Measurements from ENCODE around the gene LAMA4.

Gene LAMA4

DNA sequence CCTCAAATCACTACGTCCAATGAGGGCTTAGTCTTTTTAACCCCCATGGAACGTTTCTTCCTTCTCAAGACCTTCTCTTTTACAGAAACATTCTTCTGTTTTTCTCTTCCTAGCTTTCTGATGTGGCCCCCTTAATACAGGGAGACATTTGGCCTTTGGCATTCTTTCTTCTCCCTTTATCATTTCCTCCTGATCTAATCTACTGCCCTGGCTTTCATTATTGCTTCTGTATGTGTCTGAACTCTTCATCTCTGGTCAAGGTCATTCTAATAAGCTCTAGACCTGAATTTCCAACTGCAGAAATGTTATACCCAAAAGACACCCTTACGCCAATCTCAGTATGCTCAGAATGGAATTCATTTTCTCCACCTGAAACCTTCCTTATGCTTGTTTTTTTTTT, 18.4 kb upstream of the LAMA4 start:
- ATAC-seq (no peak), DNase-seq (no peak)

DNA sequence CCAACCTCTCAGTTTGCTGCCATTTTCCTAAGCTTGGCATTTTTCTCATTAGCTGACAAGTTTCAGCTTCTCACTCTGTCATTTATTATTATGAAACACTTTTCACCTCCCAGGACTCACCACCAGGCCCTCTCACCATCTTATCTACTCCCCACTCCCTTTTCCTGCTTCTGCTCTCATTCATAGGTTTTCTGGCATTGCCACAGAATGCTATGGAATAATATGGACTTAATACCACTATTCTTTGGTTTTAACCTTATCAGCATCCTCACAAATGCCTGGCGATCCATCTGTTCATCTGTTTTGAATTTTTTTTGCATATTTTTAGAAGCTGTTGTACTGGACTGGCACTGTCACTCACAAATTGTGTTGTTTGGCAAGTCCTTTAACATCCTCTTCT, 16.4 kb upstream of the LAMA4 start:
- ATAC-seq = no peak
- no peak for DNase-seq

GRCh38 chr6:112269979-112270566, 15.7 kb upstream of the LAMA4 start:
- DNase-seq = no peak
- no peak for ATAC-seq

DNA sequence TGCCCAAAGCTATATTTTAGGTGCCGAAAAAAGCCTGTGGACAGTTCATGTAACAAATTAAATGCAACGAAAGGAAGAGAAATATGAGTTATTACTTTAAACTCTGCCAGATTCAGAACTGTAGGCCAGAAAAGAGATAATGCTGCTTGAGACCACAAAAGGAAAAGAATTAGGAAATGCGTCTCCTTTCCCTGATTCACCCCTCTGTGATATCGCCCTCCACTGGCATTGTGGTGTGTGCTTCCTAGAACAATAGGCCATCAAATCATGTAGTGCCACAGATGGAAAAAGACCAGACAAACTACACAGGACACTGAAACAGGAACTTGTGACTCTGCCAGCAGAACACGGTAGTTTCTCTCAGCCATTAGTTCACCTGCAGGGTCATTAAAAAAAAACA, 14.7 kb upstream of the LAMA4 start:
- DNase-seq (no peak), ATAC-seq (no peak)

- DNase-seq (no peak), ATAC-seq (no peak)
Measured at GRCh38 chr6:112268654-112269053, 14.3 kb upstream of the LAMA4 start.

- ATAC-seq (no peak), DNase-seq (no peak)
Measured at GRCh38 chr6:112268019-112268418, 13.7 kb upstream of the LAMA4 start.

- no peak for ATAC-seq
- DNase-seq = no peak
Measured at GRCh38 chr6:112266331-112266730, 12.0 kb upstream of the LAMA4 start.

- ATAC-seq (no peak), DNase-seq (no peak)
Measured at GRCh38 chr6:112259337-112259675, 4.9 kb upstream of the LAMA4 start.

- ATAC-seq = no peak
Measured at GRCh38 chr6:112258642-112259336, 4.4 kb upstream of the LAMA4 start.

GRCh38 chr6:112257178-112257855, 3.0 kb upstream of the LAMA4 start:
- DNase-seq = no peak
- ATAC-seq = no peak

More at GRCh38 chr6:112258642-112259336, 4.4 kb upstream of the LAMA4 start:
- no peak for DNase-seq

- ATAC-seq (no peak), DNase-seq (no peak)
Measured at GRCh38 chr6:112254921-112255320, 554 bp upstream of the LAMA4 start.

DNA sequence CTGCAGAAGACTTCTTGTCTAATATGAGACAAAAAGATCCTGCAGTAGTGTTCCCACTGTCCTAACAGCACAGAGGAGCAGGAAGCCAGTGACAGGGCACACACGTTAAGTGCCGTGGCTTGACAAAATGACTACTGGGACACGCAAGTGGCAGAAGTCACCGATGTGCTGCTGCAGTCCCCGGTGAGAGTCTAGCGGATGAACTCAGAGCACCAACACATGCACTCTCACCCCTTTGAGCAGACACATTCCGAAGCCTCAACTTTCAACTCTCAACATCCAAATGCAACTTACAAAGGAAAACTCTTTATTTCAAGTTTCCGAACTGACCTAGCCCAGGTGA, 898 bp downstream of the LAMA4 start:
- ATAC-seq = peak; percentile 16

DNA sequence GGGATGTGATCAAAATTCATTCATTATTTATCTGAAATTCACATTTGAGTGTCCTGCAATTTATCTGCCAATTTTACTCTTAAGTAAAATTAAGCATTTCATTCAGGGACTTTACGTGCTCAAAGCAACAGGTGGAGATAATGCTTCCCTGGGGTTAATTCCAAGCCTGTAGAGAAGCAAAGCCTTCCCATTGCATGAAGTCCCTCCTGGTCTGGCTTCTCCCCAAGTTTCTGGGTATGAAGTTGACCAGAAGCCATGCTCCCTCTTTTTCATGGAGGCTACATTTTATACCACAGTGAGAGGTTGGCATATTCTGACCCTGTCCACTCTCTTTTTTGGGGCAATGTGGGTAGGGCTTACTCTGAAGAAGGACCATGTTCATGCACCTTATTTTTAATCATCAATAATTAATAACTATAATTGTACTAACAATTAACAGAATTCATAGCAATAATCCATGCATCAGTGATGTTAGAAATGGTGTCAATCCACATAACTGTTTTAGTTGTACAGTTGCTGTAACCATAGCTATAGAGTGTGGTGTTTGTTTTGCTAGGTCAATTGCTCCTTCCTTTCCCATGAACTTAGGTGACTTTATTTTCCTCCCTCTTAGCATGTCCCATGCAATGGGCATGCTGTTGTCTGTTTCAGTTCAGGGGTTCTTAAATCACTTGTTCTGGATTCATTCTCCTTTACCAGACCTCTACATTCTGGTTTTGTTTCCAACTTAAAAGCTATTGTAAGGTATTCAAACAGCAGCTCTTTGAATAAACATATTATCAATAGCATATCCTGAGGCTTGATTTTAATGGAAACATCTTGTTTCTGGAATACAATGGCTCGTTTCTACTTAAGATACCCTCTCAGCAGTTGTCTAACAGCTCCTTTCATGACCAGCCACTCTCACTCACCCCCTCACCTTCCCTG, 1.5 kb downstream of the LAMA4 start:
- ATAC-seq (no peak), DNase-seq (no peak)

More for the DNA sequence above, 898 bp downstream of the LAMA4 start:
- no peak for DNase-seq

- DNase-seq (no peak), ATAC-seq (no peak)
Measured at GRCh38 chr6:112251171-112251875, 3.0 kb downstream of the LAMA4 start.

- DNase-seq = no peak
- no peak for ATAC-seq
Measured at GRCh38 chr6:112249489-112249888, 4.9 kb downstream of the LAMA4 start.

DNA sequence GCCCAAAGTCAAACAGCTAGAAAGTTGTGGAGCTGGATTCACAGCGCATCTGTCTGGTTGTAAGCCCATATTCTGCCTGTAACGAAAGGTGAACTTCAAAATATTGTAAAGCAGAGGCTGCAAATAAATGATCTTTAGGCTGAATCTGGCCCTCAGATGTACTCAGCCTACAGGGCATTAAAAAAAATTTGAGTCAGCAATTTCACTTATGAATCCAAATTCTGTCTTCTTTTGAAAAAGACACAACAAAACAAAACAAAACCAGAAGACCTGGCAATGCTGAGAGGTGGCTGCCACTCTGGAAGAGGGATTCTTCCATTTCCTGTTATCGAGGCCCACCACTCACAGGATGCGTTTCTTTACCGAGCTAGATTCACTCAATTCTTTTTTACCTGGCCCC, 7.1 kb downstream of the LAMA4 start:
- ATAC-seq = no peak
- no peak for DNase-seq

- DNase-seq (no peak), ATAC-seq (no peak)
Measured at GRCh38 chr6:112245511-112246203, 8.7 kb downstream of the LAMA4 start.

- DNase-seq (no peak), ATAC-seq (no peak)
Measured at GRCh38 chr6:112243861-112244827, 10.2 kb downstream of the LAMA4 start.

GRCh38 chr6:112241820-112242429, 12.4 kb downstream of the LAMA4 start:
- ATAC-seq (no peak), DNase-seq (no peak)

DNA sequence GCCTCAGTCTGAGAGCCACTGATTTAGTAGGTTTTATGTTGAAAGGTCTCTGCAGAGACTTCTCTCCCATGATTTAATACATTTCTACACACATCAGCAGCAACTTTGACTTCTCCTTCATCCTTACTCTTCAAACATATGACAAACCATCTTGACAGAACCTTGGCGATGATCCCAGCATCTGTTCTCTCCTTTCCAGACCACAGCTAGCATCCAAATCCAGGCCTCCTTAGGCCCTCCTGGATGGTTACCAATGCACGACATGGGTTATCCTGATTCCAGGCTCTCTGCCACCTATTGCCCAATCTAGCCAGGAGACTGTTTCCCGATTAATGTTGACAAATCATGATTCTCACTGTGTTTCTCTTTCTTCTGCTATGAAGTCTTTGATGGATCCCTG, 16.8 kb downstream of the LAMA4 start:
- no peak for ATAC-seq
- no peak for DNase-seq

Data from stimulated activated naive CD8-positive, alpha-beta T cell treated with anti-CD3 and anti-CD28 coated beads, Interleukin-15, Interleukin-2, amounts not matched to agents 100 U/mL and 50 U/mL, for 24 hours (primary cell).